BJ (cell line): ENCODE results near the gene HPCAL1. TPM values are rescaled to one million over a fixed set of nuclear protein-coding genes. Genes with fewer than 3 reads are reported as not detected.

Experiments used
- CTCF ChIA-PET: fragments of 350-600 bp; formaldehyde crosslinking; extraction: SDS; loops from one replicate; lab custom pipeline; 2021; ENCODE audit warnings: antibody characterized with exemption, inconsistent platforms; lab: Yijun Ruan, JAX
- POLR2A ChIA-PET: fragments of 300-600 bp; sonication (Branson Sonifier 250); formaldehyde crosslinking; extraction: SDS; loops from one replicate; lab custom pipeline; 2021; ENCODE audit warnings: antibody characterized with exemption; lab: Charles Lee
- DNase-seq: peaks from one replicate; pipeline ENCODE4 v3.0.0-alpha.2; 2011; ENCODE audit warnings: low read depth
- H3K27me3 ChIP-seq: 2 replicates; pipeline ENCODE4 v1.6.0; 2011; ENCODE audit warnings: low read length; ENCODE audit not compliant: control insufficient read depth, insufficient read depth
- H3K36me3 ChIP-seq: 2 replicates; pipeline ENCODE4 v1.5.1; 2011; ENCODE audit warnings: low read length; ENCODE audit not compliant: control insufficient read depth, insufficient read depth
- H3K4me3 ChIP-seq: 2 replicates; pipeline ENCODE4 v1.5.1; 2011; ENCODE audit warnings: low read depth, mild to moderate bottlenecking, control low read depth, low read length
- CTCF ChIP-seq: IDR thresholded peaks from 2 replicates; pipeline ENCODE4 v1.5.1; 2011; ENCODE audit warnings: low read depth, mild to moderate bottlenecking, control low read depth, inconsistent platforms, low read length, moderate library complexity; ENCODE audit not compliant: insufficient read depth
- polyA plus RNA-seq: library from polyadenylated mRNA; depleted of rRNA; stranded (reverse); fragments of >200 nt; gene quantifications from 2 replicates; pipeline ENCODE4 v1.2.3, GENCODE V29; 2011

HPCAL1 gene
- polyA plus RNA-seq, 1 experiment, result 17.6 TPM

- ChIA-PET POLR2A (no interaction called here), CTCF (interaction anchor here (0.8 to 1.6 kb wide), 3 partner anchors 12 to 66 kb away, joined by 3 to 7 read pairs (median 4); no protein-coding TSS in a partner anchor)
- H3K27me3 ChIP-seq, result no peaks in the 10 kb centered on the region
- DNase-seq, result no peak
- H3K36me3 ChIP-seq, result no peaks in the 10 kb centered on the region
- no peak overlapping the region for H3K4me3 ChIP-seq
- TF ChIP-seq CTCF, result no peak
These were observed 120.2 kb downstream of the HPCAL1 start for GRCh38 chr2:10422732-10423399.

- no peaks in the 10 kb centered on the region for H3K27me3 ChIP-seq
- TF ChIP-seq CTCF, result no peak
- no peak overlapping the region for H3K4me3 ChIP-seq
- CTCF ChIA-PET, result interaction anchor here (0.8 to 1.6 kb wide), 5 partner anchors 12 to 351 kb away, joined by 3 to 7 read pairs (median 4); no protein-coding TSS in a partner anchor
- H3K36me3 ChIP-seq, result no peaks in the 10 kb centered on the region
- POLR2A ChIA-PET, result no interaction called here
- DNase-seq, result no peak
These were observed 120.7 kb downstream of the HPCAL1 start for GRCh38 chr2:10423400-10423774.

- POLR2A ChIA-PET, result no interaction called here
- no peaks in the 10 kb centered on the region for H3K36me3 ChIP-seq
- no peak overlapping the region for H3K4me3 ChIP-seq
- CTCF ChIA-PET, result interaction anchor here (0.9 to 1.6 kb wide), 6 partner anchors 11 to 351 kb away, joined by 3 to 7 read pairs (median 4); no protein-coding TSS in a partner anchor
- no peak for DNase-seq
- no peaks in the 10 kb centered on the region for H3K27me3 ChIP-seq
- TF ChIP-seq CTCF, result no peak
These were observed 121.3 kb downstream of the HPCAL1 start for GRCh38 chr2:10424051-10424450.

- TF ChIP-seq CTCF, result no peak
- DNase-seq, result no peak
- no peak overlapping the region for H3K4me3 ChIP-seq
- H3K36me3 ChIP-seq, result no peaks in the 10 kb centered on the region
- H3K27me3 ChIP-seq, result no peaks in the 10 kb centered on the region
- CTCF ChIA-PET, result interaction anchor here (0.9 to 2.3 kb wide), 7 partner anchors 10 to 344 kb away, joined by 3 to 7 read pairs (median 4); no protein-coding TSS in a partner anchor
- POLR2A ChIA-PET, result no interaction called here
These were observed 122.3 kb downstream of the HPCAL1 start for GRCh38 chr2:10424916-10425505.

- ChIA-PET POLR2A (no interaction called here), CTCF (interaction anchor here (1.5 to 2.3 kb wide), 2 partner anchors 9 to 354 kb away, joined by 6 to 9 read pairs; no protein-coding TSS in a partner anchor)
- TF ChIP-seq CTCF, result no peak
- no peaks in the 10 kb centered on the region for H3K36me3 ChIP-seq
- no peaks in the 10 kb centered on the region for H3K27me3 ChIP-seq
- no peak for DNase-seq
- H3K4me3 ChIP-seq, result no peak overlapping the region
These were observed 123.0 kb downstream of the HPCAL1 start for GRCh38 chr2:10425699-10426098.
